Posterior vena cava (tissue), 2 donors: Measurements from ENCODE around the gene CDK12. TPM values are rescaled to one million over a fixed set of nuclear protein-coding genes. Genes with fewer than 3 reads are reported as not detected.
"Not testable (repeated sequence)": the region's sequence is repeated elsewhere in the genome, so short reads cannot be mapped to it uniquely, and the experiment has no call there.

Source experiments
- DNase-seq: peaks from one replicate; pipeline ENCODE4 v3.0.0-alpha.2; 2020; ENCODE audit warnings: low spot score
- intact Hi-C, 2 donors: fragments of 100-400 bp; cut with DNase I; formaldehyde crosslinking; loops; one replicate each; pipeline versions ENCODE4 v1.14.1 to v1.14.2; 2022 to 2023
- long read RNA-seq, 2 donors: library from polyadenylated mRNA; unstranded; transcript quantifications; one replicate each; pipeline ENCODE4 v2.0.0, GENCODE V29; 2020 to 2021
- total RNA-seq, 2 donors: library from RNA; stranded (reverse); fragmentation: NEBNext Ultra II Directional; extraction: Animal tissue kit (Norgen Biotek cat#: 25700); gene quantifications; one replicate each; pipeline ENCODE4 v1.2.1, GENCODE V29; 2021
- donor health status: DM: yes; HTN: yes; CAD: no.
- donor health status: DM: yes; HTN: yes; CAD: no.

CDK12 gene
- 10 to 100 TPM; 37.6 to 40.8 TPM for total RNA-seq
- long read RNA-seq, donor 1, partial matches to known transcripts: 0 of 3 reads
- long read RNA-seq, donor 1, other reads (novel, unspliced or antisense): 0 of 3 reads
- long read RNA-seq, donor 2, partial matches to known transcripts: 2 of 14 reads
- long read RNA-seq, donor 2, other reads (novel, unspliced or antisense): 10 of 14 reads

DNA sequence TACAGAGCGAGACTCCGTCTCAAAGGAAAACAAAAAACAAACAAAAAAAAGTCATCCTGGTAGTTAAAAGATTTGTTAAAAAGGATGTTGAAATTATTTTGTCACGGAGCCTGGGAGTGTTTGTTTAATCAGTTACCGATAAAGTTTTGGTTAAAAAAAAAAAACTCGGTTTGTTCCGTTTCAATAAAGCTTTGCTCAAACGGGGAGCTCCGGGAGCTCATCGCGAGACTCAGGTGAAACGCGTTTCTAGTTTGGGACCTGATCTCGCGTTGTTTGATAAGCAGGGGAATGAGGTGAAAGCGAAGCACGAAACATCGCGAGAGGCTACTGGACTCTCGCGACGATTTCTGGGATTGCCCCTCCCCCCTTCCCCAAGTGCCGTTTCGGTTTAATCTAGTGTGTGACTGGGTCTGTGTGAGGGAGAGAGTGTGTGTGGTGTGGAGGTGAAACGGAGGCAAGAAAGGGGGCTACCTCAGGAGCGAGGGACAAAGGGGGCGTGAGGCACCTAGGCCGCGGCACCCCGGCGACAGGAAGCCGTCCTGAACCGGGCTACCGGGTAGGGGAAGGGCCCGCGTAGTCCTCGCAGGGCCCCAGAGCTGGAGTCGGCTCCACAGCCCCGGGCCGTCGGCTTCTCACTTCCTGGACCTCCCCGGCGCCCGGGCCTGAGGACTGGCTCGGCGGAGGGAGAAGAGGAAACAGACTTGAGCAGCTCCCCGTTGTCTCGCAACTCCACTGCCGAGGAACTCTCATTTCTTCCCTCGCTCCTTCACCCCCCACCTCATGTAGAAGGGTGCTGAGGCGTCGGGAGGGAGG, at the start of gene CDK12:
CDK12 (plus strand) TSS at position 374 of the 813 bp plus-strand sequence. CDS start 586 bp downstream, outside the sequence.
- intact Hi-C loops: no loop called here
- peak; percentile 98 for DNase-seq

DNA sequence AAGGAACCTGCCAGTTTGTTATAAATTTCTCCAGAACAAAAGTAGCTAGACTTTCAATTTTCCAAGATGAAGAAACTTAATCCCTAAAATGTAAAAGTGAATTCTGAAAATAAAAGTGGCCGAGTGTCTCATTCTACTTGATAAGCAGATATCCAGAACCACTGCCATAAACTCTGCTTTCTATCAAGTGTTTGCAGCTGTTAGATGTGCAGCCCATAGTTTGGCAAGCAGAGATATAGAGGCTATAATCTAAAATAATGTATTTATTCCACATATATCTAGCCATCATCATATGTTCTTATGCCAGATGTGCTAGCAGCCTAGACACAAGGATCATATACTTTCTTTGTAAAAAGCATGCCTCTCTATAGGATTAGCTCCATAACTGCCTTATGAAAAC, 45.1 kb upstream of the CDK12 start:
- intact Hi-C loops: no loop called here

DNA sequence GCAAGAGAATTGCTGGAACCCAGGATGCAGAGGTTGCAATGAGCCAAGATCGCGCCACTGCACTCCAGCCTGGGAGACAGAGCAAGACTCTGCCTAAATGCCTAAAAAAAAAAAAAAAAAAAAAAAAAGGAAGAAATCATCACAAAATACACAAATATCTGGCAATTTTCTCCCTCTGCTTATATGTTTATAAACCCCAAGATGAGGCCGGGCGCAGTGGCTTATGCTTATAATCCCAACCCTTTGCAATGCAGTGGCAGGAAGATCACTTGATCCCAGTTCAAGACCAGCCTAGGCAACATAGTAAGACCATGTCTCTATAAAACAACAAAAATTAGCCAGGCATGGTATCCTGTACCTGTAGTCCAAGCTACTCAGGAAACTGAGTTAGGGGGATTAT, 31.7 kb upstream of the CDK12 start:
- intact Hi-C loops: no loop called here
- DNase-seq: no peak

More for the DNA sequence above, 45.1 kb upstream of the CDK12 start:
- DNase-seq: no peak

DNA sequence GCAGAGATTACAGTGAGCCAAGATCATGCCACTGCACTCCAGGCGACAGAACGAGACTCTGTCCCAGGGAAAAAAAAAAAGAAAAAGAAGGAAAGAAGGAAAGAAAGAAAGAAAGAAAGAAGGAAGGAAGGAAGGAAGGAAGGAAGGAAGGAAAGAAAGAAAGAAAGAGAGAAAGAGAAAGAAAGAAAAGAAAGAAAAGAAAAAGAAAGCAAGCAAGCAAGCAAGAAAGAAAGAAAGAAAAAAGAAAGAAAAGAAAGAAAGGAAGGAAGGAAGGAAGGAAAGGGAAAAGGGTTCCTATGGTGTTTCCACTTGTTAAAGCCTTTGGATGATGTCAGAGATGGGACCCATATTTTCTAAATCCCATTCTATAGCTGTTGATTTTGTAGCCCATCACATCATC, 21.4 kb upstream of the CDK12 start:
- intact Hi-C loops: loop anchor here in 1 of 2 donors (2.0 kb wide), 1 partner anchor 59 kb away; no protein-coding TSS in a partner anchor
- DNase-seq: not testable (repeated sequence)

DNA sequence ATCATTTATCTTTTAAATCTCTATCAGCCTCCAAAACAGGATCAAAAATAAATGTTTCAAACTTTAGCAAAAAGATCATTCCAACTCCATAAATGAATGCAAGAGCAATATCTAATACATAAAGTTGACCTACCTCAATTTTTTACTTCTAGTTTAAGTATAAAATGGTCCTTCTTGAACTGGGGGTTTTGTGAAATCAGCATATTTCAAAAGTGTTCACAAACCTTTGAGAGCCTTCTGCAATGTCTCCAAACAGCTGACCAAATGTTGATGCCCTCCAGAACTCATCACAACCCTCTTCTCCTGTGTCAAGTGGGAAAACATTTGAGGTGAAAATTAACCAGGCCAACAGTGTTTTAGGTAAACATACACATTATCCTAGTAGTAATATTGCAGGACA, 18.0 kb upstream of the CDK12 start:
- no peak for DNase-seq
- intact Hi-C loops: no loop called here

DNA sequence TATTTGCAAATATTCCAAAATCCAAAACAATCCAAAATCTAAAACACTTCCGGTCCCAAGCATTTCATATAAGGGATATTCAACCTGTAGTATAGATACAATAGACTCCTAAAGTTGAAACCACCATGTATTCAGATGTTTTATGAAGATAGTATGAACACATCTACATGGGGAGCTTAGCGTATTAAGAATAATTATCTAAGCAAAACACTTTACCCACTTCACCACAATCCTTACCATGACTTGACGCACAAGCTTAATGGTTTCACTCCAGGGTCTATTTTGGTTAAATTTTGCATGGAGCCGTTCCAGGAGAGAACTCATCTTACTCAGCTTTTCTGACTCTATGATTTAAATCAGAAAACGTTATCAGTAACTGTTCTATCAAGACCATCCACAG, 13.7 kb upstream of the CDK12 start:
- intact Hi-C loops: no loop called here
- DNase-seq: no peak

DNA sequence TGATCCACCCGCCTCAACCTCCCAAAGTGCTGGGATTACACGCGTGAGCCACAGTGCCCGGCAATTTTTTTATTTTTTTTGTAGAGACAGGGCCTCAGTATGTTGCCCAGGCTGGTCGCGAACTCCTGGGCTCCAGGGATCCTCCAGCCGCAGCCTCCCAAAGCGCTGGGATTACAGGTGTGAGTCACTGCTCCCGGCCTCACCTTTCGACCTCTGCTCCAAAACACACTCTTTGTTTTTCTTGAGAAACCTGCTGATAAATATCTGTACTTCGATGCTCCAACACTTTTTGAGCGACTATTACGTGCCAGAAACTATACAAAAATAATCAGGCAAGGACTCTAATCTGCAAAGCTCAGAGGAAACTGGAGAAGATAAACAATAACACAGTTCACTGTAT, 11.2 kb upstream of the CDK12 start:
- peak; percentile 55 for DNase-seq
- intact Hi-C loops: no loop called here

DNA sequence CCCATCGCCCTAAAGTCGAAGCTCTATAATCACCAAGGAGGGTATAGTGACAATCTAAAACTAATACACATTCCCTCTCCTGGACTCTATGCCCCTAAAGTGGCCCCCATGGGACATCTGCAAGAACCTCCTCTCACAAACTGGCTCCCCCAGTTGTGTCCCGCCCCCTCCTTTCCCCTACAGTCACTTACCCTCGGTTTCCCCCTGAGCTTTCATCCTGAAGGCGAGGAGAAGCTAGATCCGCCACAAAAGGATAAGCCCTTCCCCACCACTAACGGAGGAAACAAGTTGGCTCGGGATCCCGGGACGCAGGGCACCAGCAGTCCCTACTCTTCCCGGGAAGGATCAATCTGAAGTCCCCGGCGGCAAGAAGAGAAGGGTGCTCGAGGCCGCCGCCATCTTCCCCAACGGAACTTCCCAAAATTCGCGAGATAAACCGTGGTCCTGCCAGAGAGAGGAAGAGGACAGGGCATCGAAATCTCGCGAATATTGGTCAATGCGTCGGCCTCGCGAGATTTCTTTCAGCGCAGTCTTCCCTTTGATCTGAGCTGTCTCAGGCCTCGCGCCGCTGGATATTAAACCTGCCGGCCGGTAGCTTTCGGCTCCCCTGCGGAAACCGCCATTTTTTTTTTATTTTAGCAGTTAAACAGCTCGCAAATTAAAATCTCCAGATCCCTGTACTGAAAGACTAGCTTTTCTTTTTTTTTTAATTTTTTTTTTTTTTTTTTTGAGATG, 10.3 kb upstream of the CDK12 start, which contains the start of gene MED1:
MED1 (minus strand) TSS at position 417 of the 735 bp plus-strand sequence; CDS start at position 216, 201 bp downstream.
- DNase-seq: peak; percentile 97
- intact Hi-C loops: no loop called here

DNA sequence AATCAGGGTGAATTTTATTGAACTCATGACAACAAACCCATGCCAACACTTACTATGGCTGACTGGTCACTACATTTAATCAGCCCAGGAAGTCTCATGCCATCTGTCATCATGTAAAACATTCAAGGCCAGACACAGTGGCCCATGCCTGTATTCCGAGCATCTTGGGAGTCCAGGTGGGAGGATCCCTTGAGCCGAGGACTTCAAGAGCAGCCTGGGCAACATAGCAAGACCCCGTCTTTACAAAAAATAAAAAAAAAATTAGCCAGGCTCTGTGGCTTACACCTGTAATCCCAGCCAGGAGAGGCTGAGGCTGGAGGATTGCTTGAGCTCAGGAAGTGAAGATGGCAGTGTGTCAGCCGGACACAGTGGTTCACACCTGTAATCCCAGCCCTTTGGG, 5.4 kb upstream of the CDK12 start:
- intact Hi-C loops: no loop called here
- peak; percentile 35 for DNase-seq

DNA sequence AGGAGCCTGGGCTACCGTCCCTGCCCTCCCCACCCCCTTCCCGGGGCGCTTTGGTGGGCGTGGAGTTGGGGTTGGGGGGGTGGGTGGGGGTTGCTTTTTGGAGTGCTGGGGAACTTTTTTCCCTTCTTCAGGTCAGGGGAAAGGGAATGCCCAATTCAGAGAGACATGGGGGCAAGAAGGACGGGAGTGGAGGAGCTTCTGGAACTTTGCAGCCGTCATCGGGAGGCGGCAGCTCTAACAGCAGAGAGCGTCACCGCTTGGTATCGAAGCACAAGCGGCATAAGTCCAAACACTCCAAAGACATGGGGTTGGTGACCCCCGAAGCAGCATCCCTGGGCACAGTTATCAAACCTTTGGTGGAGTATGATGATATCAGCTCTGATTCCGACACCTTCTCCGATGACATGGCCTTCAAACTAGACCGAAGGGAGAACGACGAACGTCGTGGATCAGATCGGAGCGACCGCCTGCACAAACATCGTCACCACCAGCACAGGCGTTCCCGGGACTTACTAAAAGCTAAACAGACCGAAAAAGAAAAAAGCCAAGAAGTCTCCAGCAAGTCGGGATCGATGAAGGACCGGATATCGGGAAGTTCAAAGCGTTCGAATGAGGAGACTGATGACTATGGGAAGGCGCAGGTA, 762 bp downstream of the CDK12 start:
- peak; percentile 74 for DNase-seq
- intact Hi-C loops: no loop called here

DNA sequence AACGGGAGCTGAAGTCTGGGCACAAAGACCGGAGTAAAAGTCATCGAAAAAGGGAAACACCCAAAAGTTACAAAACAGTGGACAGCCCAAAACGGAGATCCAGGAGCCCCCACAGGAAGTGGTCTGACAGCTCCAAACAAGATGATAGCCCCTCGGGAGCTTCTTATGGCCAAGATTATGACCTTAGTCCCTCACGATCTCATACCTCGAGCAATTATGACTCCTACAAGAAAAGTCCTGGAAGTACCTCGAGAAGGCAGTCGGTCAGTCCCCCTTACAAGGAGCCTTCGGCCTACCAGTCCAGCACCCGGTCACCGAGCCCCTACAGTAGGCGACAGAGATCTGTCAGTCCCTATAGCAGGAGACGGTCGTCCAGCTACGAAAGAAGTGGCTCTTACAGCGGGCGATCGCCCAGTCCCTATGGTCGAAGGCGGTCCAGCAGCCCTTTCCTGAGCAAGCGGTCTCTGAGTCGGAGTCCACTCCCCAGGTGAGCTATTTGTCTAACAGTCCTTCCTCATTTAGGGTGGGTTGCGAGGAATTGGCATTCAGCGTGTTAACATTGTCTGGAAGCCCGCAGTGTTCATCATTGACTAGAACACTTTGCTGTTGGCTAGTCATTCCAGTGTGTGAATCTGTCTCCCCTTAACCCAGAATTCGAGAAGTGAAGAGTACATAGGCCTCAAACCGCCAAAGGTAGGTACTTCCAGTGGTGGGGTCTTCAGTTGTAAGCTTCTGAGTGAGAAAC, 1.5 kb downstream of the CDK12 start:
- intact Hi-C loops: no loop called here

DNA sequence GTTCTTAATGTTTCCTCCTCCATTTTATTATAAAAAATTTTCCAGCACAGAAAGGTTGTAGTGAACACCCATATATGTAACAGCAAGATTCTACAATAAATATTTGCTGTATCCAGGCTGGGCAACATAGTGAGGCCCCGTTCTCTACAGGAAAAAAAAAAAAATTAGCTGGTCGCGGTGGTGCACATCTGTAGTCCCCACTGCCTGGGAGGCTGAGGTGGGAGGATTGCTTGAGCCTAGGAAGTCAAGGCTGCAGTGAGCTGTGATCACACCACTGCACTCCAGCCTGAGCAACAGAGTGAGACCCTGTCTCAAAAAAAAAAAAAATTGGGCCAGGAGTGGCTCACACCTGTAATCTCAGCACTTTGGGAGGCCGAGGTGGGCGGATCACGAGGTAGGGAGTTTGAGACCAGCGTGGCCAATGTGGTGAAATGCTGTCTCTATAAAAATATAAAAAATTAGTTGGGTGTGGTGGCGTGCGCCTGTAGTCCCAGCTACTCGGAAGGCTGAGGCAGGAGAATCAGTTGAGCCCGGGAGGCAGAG, 3.4 kb downstream of the CDK12 start:
- DNase-seq, intact Hi-C loops: not testable (repeated sequence)

More for the DNA sequence above, 1.5 kb downstream of the CDK12 start:
- peak; percentile 74 for DNase-seq

DNA sequence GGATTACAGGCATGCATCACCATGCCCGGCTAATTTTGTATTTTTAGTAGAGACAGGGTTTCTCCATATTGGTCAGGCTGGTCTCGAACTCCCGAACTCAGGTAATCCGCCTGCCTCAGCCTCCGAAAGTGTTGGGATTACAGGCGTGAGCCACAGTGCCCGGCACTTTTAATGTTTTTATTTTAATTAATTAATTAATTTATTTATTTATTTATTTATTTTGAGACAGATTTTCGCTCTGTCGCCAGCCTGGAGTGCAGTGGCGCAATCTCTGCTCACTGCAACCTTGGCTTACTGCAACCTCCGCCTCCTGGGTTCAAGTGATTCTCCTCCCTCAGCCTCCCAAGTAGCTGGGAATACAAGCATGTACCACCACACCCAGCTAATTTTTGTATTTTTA, 7.3 kb downstream of the CDK12 start:
- peak; percentile 18 for DNase-seq

DNA sequence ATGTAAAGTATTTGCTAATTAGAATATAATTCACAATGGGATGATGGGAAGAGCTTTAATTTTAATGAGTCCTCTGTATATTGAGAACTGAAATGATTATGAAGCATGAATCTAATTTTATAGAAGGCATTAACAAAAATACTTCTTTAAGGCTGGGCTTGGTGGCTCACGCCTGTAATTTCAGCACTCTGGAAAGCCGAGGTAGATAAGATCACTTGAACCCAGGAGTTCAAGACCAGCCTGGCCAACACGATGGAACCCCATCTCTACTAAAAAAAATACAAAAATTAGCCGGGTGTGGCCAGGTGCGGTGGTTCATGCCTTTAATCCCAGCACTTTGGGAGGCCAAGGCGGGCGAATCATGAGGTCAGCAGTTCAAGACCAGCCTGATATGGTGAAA, 12.0 kb downstream of the CDK12 start:
- intact Hi-C loops: no loop called here

More for the DNA sequence above, 7.3 kb downstream of the CDK12 start:
- intact Hi-C loops: not testable (repeated sequence)

DNA sequence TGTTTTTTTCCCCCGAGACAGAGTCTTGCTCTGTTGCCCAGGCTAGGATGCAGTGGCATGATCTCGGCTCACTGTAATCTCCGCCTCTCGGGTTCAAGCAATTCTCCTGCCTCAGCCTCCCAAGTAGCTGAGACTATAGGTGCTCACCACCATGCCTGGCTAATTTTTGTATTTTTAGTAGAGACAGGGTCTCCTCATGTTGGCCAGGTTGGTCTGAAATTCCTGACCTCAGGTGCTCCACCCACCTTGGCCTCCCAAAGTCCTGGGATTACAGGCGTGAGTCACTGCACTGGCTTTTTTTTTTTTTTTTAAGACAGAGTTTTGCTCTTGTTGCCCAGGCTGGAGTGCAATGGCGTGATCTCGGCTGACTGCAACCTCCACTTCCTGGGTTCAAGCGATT, 18.3 kb downstream of the CDK12 start:
- intact Hi-C loops, DNase-seq: not testable (repeated sequence)

More for the DNA sequence above, 12.0 kb downstream of the CDK12 start:
- DNase-seq: peak; percentile 13

DNA sequence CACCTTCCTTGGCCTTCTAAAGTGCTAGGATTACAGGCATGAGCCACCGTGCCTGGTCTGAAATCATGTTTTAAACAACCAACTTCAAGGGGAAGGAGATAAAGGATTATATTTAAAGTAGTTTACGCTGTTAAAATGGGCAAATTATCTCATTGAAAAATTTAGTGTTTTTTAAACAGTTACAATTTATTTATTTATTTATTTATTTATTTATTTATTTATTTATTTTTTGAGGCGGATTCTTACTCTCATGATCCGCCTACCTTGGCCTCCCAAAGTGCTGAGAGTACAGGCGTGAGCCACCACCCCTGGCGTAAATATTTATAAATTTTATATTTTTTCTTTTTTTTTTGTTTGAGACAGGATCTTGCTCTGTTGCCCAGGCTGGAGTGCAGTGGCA, 22.2 kb downstream of the CDK12 start:
- intact Hi-C loops: no loop called here
- no peak for DNase-seq

DNA sequence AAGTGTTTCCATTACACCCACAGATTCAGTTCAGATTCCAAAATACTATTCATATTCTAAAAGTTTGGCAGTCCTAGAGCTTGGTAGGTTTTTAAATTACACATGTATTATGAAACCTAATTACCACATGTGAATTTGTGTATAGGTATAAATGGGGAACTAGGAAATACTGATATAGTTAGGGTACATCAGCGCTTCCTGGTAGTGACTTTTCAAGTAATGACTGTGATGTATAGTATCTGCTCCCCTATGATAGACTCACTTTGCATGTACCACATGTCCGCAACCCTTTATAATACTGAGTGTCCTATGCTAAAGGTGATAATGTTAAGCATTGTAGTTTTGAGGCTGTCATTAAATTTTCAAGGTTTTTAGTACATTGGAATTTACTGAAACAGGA, 22.9 kb downstream of the CDK12 start:
- intact Hi-C loops: no loop called here
- DNase-seq: no peak

DNA sequence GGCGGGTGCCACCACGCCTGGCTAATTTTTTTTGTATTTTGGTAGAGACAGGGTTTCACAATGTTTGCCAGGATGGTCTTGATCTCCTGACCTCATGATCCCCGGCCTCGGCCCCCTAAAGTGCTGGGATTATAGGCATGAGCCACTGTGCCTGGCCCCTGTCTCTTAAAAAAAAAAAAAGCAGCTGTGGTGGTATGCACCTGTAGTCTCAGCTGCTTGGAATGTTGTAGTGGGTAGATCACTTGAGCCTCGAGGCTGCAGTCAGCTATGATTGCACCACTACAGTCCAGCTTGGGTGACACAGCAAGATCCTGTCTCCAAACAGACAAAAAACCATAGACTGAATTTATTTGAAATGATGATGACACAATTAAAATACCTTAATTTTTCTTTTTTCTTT, 24.3 kb downstream of the CDK12 start:
- intact Hi-C loops: no loop called here
- DNase-seq: no peak

DNA sequence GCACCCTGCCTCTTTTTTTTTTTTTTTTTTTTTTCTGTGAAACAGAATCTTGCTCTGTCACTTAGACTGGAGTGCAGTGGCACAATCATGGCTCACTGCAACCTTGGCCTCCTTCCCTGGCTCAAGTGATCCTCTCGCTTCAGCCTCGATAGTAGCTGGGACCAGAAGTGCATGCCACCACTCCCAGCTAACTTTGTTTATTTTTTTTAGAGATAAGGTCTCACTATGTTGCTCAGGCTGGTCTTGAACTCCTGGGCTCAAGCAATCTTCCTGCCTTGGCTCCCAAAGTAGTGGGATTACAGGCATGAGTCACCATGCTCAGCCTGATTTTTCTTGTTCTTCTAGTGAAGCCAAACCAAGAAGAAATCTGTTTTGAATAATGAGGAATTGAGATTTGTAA, 25.0 kb downstream of the CDK12 start:
- intact Hi-C loops: no loop called here
- DNase-seq: no peak
